GM18870 (cell line): ENCODE measurements around the gene CHID1.

ENCODE experiments used
- ATAC-seq: cut with Tn5 transposase; IDR thresholded peaks from one replicate; pipeline ENCODE4 v1.9.1; 2021; ENCODE audit warnings: moderate library complexity; ENCODE audit not compliant: unreplicated experiment

The CHID1 gene

GRCh38 chr11:910044-910588, 494 bp downstream of the CHID1 start:
- no peak for ATAC-seq

DNA sequence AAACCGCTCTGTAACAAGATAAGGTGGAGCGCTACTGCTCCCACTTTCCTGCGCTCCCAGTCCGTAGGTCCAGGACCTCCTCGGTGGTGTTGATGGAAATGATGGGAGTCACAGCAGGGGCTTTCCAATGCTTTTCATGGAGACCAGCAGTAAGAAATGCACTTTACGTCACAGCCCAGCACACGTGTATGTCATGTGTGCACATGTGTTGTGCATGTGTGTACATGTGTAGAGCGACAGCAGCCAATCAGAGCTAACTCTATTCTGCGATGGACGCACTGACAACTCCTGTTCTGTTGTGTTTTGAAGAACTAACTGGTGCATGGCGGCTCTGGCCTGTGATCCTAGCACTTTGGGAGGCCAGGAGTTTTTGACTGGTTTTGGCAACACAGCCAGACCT, 1.2 kb downstream of the CHID1 start:
- ATAC-seq = no peak

GRCh38 chr11:908273-908672, 2.3 kb downstream of the CHID1 start:
- ATAC-seq = no peak

DNA sequence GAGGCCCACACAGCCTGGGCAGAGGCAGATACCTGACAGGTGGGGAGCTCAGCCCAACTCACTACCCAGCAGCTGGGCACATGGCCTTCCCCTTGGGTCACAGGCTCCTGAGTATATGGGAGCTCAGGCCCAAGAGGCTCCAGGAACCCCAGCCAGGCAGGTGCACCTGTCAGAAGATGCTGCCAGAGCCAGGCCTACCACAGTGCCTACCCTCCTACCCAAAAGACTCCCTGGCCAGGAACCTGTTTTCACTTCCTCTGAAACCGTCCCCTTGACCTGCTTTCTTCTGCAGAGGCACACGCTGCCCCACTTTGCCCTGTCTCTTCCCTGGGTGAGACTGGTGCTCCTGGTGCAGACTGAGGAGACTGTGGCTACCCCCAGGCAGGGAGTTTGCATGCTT, 2.9 kb downstream of the CHID1 start:
- ATAC-seq = no peak

DNA sequence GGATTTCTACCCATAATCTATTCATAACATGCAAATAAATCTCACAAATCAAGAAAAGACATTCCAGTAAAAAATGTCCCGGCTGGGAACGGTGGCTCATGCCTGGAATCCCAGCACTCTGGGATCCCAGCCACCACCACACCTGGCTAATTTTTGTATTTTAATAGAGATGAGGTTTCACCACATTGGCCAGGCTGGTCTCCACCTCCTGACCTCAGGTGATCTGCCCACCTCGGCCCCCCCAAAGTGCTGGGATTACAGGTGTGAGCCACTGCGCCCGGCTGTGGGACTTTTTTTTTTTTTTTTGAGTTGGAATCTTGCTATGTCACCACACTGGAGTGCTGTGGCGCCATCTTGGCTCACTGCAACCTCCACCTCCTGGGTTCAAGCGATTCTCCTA, 4.7 kb downstream of the CHID1 start:
- no peak for ATAC-seq

DNA sequence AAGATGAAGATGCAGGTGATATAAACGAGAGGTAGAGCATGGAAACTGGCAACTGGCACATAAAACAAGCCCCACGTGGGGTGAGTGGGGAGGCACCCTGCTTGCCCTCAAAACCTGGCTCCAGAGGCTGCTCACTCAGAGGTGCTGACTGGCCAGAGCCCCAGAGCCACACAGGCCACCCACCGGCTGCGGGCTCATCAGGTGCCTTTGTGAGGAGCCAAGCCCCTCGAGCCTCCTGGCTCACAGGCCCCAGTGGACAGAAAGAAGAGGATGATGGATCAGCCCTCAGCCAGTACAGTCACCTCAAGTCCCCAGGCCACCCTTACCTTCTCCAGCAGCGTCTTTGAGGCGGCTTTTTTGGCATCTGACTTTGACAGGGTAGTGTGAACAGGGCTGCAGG, 6.2 kb downstream of the CHID1 start:
- ATAC-seq = no peak

DNA sequence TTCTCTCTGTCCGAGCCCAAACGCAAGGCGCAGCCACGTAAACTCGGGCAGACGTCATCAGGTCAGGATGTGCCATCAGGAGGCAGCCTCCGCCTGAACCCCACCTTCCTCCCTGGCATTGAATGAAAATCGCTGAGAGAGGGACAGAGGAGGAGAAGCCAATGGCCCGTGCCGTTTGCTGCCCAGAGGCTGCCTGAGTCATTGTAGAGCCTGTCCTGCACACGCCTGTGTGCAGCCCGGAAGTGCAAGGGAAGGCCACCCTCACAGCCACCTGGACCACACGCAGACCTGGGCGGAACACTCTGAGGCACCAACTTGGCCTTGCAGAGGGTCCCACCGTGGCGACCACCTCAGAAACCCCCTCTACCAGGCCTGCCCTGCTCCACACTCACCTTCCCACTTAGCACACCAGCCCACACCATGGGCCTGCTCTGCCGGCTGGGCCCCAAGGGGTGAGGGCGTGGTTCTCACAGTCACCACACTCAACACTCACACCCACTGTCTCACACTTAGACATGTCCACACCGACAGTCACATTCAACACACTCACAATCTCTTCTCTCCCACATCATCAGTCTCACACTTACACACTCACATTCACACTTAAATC, 9.1 kb downstream of the CHID1 start:
- ATAC-seq = no peak

- no peak for ATAC-seq
Observed at GRCh38 chr11:900545-900944, 10.1 kb downstream of the CHID1 start.

DNA sequence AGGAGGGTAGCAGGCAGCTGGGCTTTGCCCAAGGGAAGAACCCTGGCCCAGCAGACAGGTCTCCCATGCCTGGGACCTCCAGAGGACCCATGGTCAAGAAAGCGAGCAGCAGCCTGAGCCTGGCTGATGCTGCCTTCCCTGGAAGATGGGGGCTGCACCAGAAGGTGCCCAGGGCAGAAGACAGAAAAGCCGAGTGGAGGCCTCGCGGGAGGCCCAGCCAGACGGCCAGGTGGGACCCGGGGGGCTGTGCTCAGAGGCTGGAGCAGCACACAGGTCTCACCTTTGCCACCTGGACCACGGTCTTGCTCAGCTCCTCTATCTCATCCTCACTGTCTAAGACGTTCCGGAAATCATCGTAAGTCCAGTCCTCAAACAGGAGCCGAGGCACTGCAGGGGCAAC, 10.9 kb downstream of the CHID1 start:
- ATAC-seq = no peak

- ATAC-seq = no peak
Observed at GRCh38 chr11:898540-899190, 11.9 kb downstream of the CHID1 start.

DNA sequence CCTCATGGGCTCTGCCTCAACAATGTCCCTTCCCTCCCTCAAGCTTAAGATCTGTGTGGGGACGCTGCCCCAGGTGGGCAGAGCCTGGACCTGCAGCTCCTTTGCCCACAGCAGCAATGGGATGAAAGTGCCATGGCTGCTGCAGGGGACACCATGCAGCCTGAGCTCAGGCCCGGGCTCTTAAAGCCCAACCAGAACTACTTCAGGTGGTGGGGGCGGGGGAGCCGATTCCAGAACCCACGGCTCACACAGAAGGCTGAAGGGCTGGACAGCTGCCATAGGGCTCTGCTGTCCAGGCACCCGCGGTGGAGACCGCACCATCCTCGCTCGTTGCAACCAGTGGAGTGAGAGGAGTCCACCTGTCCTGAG, 12.5 kb downstream of the CHID1 start:
- no peak for ATAC-seq

DNA sequence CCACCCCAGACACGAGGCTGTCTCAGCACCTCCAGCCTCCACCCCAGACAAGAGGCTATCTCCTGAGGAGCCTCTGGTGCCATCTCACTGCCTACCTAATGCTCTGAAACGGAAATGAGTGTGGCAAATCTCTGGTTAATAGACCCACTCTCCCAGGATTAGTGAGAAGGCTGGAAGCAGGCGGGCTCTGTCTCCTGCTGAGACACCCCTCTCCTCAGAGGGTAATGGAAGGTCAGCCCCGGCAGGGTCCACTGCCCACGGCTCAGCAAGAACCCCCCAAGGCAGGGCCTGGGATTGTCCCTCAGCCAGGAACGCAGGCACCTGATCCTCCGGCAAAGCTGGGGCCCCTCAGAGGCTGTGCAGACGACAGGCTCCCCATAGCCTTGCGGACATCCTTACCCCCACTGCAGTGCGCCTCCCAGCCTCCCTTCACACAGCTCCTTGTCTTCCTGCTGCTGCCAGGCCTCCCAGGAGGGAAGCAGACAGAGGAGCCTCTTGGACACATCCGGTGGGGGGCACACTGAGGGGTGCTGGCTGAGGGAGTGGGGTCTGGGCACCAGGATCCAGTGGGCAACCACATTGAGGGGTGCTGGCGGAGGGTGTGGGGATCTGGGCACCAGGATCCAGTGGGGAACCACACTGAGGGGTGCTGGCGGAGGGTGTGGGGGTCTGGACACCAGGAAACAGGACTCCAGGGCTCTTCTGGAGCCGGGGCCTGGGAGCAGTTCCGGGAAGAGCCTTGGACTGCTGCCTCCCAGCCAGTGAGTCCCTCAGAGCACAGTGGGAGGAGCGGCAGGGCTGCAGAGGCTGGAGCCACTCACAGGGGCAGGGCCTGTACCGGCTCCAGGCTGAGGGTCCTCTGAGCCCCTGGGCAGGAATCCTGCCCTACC, 13.1 kb downstream of the CHID1 start:
- no peak for ATAC-seq

- no peak for ATAC-seq
Observed at GRCh38 chr11:895331-896110, 15.1 kb downstream of the CHID1 start.

DNA sequence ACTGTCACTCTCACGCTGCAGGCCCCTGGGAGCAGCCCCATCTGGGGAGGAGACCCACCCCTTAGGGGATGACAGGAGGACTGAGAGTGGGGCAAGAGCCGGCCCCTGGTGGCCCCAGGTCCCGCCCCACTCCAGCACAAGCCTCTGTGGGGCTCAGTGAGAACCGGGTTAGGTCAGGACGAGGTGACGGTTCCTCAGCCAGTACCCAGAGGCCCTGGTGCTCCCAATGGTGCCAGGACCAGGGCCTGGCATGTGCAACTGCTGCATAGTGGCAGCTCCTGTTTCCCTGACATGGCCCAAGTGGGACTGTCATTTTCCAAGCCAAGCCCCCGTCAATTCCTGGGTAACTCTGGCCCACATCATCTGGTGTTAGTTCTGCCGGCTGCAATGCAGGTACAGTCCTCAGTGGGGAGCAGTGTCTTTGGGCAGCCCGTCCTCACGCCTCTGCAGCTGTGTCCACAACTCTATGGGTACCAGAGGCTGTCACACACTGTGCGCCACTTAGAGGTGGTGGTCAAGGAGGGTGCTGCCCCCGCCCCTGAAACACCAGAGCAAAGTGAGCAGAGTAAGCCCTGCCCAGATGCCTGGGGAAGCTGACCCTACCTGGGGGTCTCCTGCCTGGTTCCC, 15.9 kb downstream of the CHID1 start:
- ATAC-seq = no peak

GRCh38 chr11:893008-893654, 17.5 kb downstream of the CHID1 start:
- no peak for ATAC-seq

- ATAC-seq = no peak
Observed at GRCh38 chr11:890794-891540, 19.6 kb downstream of the CHID1 start.

- ATAC-seq = no peak
Observed at GRCh38 chr11:889687-890475, 20.7 kb downstream of the CHID1 start.

DNA sequence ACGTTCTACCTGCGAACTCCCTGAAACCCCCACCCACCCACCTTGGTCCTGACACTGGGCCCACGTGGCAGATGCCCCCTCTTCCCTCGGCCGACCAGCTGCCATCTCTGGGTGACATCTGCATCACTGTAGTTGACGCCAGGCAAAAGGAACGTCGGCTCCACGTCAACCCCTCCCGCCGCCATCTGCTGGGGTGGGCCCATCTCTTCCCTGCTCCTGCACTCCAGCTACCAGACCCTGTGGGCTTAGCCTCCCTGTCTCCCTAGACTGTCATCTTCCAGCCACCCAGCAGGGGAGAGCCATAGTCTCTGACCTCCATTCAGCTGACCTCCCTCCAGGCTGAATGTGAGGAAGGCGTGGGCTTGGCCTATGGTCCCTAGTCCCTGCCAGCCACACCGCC, 21.4 kb downstream of the CHID1 start:
- ATAC-seq = no peak
